Stimulated activated CD4-positive, alpha-beta T cell treated with anti-CD3 and anti-CD28 coated beads, Interleukin-15, amount 100 ng/mL, for 1 hour (primary cell): Measurements from ENCODE around the gene PPP1R16B.

Experiments
- DNase-seq, 2 donors: peaks; one replicate each; pipeline ENCODE4 v3.0.0-alpha.2; 2020; ENCODE audit warnings: low read depth in 1 of 2, low spot score in 1 of 2

The PPP1R16B gene

GRCh38 chr20:38805502-38805957, at the start of gene PPP1R16B:
PPP1R16B (plus strand) TSS chr20:38805697; CDS start chr20:38835926, 30,229 bp downstream.
- peak; percentile 58 to 69 for DNase-seq

DNA sequence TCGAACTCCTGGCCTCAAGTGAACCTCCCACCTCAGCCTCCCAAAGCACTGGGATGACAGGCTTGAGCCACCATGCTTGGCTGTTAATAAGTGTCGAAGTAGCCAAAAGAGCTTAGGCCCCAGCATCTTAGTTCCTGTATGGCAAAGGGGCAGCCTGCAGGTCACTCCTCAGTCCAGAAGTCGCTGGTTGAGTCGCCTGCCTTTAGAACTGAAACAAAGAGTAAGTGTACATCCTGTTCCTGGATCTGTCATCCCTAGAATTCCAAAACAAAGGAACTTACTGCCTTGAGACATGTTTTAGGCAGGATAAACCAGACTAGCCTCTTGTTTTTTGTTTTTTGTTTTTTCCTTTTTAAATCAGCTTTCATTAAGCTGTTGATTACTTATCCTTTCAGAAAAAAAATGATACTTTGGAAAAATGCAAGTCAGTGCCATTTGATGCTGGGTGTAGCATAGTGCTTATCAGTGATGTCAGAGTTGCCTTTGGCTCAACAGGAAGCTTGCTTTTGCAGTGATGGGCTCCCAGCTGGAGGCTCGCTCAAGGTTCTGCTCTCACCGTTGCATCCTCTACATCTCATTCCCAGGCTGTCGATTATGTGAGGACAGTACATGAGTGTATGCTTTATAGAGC, 48.2 kb upstream of the PPP1R16B start:
- no peak for DNase-seq

- no peak for DNase-seq
These were observed 46.4 kb upstream of the PPP1R16B start for GRCh38 chr20:38759106-38759505.

DNA sequence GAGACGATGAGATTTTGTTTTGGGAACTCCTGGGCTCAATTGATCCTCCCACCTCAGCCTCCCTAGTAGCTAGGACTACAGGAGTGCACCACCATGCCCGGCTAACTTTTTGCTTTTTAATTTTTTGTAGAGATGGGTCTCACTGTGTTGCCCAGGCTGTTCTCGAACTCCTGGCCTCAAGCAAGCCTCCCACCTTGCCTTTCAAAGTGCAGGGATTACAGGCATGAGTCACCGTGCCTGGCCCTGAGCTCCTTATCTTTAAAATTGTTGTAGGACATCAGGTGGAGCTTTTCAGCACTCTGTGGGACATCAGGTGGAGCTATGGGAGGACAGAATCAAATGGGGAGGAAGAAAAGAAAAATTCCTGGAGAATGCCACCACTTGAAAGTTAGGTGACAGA, 44.5 kb upstream of the PPP1R16B start:
- no peak for DNase-seq

DNA sequence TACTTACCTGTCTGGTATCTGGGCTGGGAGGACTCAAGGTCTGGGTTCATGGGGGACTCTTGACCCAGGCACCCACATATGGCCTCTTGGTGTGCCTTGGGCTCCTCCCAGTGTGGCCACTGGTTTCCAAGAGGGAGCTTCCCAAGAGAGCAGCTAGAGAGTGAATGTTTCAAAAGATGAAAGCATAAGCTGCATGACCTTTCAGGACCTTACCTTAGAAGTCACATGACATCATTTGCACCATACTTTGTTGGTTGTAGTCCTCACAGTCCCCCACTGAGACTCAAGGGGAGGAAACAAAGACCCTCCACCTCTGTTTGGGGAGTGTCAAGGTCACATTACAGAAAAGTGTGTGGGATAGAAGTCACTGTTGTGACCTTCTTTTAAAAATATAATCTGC, 43.3 kb upstream of the PPP1R16B start:
- DNase-seq: no peak

DNA sequence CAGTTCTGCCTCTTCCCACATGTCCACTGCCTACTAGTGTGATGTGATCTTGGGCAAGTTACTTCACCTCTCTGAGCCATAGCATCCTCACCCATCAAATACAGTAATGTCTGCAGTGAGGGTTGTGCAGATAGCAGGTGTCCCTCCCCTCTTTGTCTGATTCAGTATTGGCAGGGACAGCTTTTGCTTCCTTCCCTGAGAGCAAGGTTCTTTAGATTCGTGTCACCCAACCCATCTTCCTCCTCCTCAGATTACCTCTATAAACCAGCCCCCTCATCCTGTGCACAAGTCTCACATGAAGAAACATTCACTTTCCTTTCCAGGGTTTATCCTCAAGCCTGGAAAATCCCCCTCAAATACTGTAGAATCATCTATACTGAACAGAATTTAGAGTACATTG, 41.9 kb upstream of the PPP1R16B start:
- DNase-seq: no peak

DNA sequence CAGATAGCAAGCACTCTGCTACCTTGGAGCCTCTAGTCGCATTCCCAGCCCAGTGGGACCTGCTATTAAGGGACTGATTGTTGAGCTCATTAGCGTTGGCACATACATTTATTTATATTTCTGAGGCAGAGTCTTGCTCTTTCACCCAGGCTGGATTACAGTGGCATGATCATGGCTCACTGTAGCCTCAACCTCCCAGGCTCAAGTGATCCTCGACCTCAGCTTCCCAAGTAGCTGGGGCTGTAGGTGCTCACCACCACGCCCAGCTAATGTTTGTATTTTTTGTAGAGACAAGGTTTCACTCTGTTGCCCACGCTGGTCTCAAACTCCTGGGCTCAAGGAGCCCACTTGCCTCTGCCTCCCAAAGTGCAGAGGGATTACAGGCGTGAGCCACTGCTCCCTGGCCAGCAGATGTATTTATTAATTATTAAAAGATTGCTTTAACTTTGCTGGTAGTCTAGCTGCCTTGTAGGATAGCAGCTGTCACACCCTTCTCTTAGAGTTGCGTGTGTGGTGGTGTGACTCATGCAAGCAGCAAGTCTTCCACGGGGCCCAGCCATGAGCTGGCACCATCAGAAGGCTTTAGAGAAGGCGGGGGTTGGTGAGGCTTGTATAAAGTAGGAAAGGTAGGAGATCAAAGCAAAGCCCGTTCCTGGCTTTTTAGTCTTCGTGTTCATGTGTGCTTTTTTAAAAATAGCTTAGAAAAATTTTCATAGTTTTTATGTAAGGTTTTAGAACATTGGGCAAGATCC, 40.8 kb upstream of the PPP1R16B start:
- DNase-seq: peak in 1 of 2 donors; percentile 31

DNA sequence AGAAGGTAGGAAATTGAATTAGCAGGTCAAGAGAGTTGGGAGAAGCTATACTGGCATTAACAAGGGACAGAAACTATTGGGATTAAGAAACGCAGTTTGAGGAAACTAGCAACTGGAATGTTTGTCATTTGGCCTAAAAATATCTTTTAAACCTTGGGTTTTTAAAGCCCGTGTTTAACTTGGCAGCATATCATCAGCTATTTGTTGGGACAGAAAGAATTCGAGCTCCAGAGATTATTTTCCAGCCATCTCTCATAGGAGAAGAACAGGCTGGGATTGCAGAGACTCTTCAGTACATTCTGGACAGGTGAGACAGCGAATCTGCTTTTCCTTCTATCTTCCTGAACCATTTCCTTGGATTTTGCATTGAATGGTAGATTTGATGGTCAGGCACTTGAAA, 39.4 kb upstream of the PPP1R16B start:
- DNase-seq: no peak

DNA sequence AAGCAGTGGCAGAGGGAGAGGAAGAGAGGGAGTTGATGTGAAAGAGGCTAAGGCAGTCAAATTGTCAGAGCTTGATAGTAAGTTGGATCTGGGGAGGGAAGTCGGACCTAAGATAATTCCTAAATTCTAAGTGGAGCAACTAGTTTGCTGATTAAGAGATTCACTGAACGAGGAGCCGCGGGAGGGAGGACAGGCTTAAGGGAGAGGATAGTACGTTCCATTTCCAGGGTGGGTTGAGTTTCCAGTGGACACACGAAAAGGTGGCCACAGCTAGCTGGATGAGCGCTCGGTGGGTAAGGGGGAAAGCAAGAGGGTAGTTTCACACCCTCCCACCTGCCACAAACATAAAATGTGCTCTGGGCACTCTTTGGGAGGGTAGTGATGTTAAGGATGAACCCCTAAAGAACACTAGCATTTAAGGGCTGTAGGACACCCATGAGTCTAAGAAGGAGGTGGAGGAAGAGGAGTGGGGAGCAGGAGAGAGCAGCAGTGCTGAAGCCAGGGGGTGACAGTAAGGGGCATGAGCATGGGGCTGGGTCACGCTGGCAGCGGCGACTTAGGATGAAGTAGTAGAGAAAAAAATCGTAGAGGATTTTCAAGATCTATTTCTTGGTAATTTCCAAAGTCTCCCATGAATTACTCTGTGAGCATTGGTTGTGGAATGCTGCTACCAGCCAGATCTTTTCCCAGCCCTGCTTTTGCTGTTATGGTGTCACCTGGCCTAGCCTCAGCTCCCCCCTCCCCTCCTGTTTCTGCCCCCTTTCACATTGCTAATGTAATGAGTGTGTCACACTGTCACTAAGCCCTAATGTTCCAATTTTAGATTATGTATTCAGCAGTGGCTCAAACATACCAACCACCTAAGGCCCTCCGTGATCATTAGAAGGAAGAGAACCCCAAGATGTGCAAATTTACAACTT, 35.9 kb upstream of the PPP1R16B start:
- DNase-seq: no peak

- no peak for DNase-seq
These were observed 35.0 kb upstream of the PPP1R16B start for GRCh38 chr20:38770546-38770945.

DNA sequence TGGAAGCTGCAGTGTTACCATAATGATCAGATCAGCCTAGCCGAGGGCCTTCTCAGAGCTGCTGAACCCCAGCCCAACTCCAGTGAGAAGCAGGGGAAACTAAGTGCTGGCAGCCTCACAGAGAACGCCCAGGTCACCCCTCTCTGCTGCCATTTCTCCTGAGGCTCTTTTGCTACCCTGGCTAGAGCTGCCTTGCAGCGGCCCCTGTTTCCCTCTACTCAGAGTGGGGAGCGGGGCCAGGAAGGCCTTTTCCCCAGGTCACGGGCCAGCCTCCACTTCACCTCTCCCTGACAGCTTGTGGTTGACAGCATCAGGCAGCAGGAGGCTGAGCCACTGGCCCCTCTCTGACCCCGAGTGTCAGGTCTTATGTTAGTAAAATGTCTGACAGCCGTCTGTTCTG, 34.5 kb upstream of the PPP1R16B start:
- no peak for DNase-seq

DNA sequence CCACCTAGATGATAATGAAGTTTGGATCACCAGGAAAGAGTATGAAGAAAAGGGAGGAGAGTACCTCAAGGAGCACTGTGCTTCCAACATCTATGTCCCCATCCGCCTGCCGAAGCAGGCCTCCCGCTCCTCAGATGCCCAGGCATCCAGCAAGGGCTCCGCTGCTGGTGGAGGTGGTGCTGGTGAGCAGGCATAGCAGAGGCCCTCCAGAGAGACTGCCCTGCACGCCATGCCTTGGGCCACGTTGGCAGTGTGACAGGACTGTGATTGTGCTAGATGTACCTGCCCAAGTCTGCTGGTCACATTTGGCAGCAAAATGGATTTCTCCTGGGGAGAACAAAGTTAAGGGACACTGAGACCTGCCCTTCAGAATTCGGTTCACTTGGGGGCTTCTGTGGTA, 33.9 kb upstream of the PPP1R16B start:
- DNase-seq: no peak

DNA sequence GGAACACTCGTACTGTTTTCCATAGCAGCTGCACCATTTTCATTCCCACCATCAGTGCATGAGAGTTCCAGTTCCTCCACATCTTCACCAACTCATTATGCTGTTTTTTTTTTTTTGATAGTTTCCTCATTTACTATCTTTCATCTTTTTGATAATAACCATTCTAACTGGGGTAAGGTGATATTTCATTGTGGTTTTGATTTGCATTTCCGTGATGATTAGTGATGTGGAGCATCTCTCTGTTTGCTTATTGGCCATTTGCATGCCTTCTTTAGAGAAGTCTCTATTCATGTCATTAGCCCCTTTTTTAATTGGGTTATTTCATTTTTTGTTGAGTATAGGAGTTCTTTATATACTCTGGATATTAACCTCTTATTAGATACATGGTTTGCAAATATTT, 31.3 kb upstream of the PPP1R16B start:
- no peak for DNase-seq

GRCh38 chr20:38776363-38776762, 29.1 kb upstream of the PPP1R16B start:
- DNase-seq: no peak

DNA sequence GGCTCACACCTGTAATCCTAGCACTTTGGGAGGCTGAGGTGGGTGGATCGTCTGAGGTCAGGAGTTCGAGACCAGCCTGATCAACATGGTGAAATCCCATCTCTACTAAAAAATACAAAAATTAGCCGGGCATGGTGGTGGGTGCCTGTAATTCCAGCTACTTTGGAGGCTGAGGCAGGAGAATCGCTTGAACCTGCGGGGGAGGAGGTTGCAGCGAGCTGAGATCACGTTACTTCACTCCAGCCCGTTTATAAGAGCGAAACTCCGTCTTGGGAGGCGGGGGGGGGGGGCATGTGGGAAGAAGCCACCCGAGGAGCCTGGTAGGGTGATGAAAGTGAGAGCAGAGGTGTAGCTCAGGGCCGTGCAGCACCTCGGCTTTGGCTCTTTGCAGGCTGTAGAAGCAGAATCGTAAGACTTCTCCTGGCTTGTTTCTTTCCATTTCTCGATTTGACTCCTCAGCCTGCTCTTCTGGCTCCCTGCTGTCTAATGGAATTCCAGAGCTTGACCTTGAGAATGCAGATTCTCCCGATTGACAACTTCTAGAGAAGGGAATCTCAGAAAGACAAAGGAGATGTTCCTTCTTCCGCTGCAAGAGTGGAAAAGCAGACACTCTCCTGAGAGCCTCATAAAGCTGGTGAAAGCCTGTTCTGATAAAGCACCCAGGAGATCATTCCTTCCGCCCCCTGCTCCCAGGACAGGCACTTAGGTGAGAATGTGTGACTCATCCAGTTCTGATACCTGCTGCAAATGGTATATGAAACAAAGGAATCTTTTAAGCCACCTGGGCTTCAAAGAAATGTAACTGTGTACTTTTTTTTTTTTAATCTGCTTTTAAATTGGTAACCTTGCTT, 26.0 kb upstream of the PPP1R16B start:
- DNase-seq: no peak

DNA sequence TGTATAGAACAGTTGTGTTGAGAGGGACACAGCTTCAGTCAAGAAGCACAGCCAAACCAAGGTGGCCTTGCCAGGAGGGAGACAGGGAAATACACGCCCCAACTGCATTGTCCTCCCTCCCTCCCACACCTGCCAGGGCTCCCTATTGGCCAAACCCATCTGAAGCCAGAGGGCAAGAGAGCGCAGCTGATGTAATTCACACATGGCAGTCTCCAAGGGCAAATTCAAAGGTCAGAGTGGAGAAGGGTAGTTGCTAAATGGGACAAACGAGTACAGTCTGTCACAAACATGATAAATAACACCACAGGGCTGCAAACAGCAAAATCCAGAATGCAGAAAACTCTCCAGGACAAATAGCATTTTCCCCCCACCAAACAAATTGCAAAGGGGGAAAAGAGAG, 23.2 kb upstream of the PPP1R16B start:
- DNase-seq: no peak

DNA sequence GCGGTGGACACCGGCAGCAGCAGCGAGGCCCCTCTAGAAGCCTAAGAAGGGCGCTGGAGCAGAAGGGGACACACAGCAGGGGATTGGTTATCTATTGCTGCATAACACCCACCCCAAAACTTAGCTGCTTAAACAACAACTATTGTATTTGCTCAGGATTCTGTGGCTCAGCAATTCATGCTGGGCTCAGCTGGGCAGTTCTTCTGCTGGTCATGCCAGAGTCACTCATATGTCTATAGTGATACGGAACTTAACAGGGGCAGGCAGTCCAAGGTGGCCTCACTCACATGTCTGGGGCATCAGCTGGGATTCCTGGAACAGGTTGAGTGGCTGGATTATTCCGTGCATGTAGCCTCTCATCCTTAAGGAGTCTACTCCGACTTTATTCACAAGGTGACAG, 17.6 kb upstream of the PPP1R16B start:
- DNase-seq: no peak

- no peak for DNase-seq
These were observed 15.8 kb upstream of the PPP1R16B start for GRCh38 chr20:38789503-38790199.

DNA sequence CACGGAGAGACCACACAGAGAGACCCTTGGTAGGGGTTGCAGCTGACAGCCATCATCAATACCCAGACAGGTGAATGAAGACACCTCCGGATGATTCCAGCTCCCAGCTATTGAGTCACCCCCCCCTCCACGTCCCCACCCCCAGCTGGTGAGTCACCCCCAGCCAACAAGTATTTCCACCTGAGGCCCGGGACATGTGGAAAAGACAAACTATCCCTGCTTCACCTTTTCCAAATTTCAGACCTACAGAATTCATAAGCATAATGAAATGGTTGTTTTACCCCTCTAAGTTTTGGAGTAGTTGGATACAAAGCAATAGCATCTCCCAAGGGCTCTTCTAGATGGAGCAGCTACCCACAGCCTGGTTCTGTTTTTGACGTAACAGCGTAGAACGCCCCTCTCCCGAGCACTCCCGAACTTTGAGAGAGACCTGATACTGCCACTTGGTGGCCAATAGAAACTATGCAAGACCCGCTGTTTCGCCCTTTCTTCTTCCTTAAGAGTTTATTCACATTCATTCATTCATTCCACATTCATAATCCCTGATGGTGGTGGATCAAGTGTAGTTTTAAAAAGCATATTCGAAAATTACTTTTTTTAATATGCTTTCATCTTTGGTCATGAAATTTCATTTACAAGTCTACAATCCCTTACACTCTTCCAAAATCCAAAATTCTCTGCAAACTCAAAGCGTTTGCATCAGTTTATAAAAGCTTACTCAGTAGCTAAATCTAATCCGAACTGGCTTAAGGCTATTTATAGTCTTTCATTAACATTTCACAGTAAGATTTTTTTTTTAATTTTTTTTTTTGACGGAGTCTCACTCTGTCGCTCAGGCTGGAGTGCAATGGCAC, 15.1 kb upstream of the PPP1R16B start:
- no peak for DNase-seq
